Ammon's horn (tissue), 1 donor: ENCODE measurements around the gene SV2B.

ENCODE experiments used
- DNase-seq: peaks from one replicate; pipeline ENCODE4 v3.0.0-alpha.2; 2016; ENCODE audit warnings: low spot score

The SV2B gene

GRCh38 chr15:91193378-91193720 lies 93.3 kb downstream of the SV2B start:
- no peak for DNase-seq

DNA sequence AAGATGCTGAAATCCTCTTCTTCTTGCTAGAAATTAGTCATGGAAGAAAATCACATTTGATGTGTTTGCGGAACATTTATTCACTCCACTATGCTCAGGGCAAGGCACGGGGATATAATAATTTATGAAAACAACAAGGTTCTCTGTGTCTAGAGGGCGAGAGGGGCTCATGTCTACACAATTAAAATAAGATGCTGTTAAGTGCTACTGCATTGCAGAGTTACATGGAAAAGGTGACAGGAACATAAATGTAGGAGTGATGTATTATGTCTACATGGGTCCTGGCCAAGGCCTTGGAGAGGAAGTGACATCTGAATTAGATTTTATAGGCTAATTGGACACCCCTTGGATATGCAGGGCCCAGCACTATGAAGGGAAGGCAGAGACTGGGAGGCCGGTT lies 96.1 kb downstream of the SV2B start:
- DNase-seq = no peak

DNA sequence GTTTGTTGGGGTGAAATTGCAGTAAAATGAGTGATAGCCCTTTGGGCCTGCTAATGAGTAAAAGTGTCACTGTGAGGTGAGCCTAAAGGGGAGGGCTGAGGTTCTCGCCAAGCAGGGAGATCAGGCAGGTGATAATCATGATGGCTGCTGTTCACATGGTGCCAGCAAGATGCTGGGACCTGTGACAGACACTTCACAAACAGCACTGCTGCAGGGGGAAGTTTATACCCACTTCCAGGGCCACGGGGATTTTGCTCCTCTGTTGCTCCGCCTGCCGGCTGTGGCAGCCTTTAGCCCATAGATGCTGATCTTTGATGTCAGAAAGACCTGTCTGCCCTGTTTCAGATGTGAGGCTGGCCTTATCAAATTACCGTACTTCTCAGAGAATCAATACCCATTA lies 96.7 kb downstream of the SV2B start:
- DNase-seq = no peak

DNA sequence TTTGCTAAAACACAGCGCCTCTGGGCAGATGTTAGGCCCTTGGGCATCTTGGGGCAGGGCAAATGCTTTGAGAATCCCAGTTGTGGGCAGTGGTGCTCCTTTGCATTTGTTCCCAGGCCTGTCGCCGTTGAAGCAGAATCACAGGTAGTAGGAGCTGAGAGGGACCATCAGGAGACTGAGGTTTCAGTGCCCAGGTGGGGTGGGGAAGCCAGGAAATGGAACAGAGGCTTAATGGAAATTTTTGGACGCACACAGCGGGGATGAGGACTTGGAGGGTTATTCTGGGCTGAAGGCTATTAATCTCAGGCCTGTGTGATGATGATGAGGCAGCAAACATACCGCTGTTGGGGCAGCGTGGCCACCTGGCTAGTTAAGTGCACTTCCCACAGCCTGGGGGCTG lies 99.5 kb downstream of the SV2B start:
- DNase-seq = no peak

GRCh38 chr15:91200101-91200754 lies 100.2 kb downstream of the SV2B start:
- DNase-seq = no peak

DNA sequence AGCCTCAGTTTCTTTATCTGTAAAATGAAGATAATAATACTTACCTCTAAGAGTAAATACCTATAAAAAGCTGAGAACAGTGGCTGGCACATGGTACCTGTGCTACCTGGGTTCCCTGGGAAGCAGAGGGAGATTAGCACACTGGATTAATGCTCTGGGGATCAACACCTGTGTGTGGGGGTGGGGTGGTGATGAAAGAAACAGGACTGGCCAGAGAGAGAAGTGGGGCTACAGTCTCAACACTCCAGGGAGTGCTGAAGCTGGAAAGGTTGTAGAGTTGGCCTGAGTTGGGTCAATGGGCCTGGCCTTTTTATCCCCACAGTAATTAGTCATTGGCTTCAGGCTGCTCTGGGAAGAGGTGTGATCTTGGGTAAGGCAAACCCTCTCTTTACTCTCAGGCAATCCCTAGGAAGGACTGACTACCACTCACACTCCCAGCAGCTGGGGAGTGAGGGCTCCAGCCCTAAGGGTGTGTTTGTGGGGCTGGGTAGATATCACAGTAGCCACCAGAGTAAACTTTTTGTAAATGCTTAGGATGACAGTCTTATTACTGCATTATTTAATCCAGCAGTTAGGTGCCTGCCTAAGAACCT lies 102.5 kb downstream of the SV2B start:
- DNase-seq = no peak

DNA sequence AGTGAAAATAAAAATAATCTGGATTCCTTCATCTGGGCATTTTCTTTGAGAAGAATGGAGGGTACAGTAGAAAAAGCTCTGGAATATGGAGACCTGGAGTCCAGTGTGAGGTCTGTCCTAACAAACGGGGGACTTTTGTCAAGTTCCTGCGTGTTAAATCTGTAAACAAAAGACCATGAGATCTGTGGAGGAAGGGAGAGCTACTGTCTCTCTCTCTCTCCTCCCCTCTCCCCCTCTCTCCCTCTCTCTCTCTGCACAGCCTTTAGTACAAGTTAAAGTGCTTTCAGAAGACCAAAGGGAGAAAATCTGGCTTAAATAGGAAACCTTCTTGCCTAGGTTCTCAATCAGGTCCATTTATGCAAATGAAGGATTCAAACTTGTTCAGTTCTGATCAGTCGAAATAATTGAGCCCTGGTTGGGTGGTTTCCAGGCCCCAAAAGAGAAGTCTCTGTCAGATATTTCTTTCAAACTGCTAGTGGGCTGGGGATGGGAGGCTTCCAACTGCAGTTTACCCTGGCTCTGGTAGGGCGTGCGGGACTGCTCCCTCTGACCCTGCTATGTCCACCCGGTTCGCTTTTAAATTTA lies 103.7 kb downstream of the SV2B start:
- DNase-seq = no peak

- DNase-seq = peak; percentile 60
Observed at GRCh38 chr15:91208371-91208770, 108.3 kb downstream of the SV2B start.

- DNase-seq = no peak
Observed at GRCh38 chr15:91209318-91209717, 109.3 kb downstream of the SV2B start.

DNA sequence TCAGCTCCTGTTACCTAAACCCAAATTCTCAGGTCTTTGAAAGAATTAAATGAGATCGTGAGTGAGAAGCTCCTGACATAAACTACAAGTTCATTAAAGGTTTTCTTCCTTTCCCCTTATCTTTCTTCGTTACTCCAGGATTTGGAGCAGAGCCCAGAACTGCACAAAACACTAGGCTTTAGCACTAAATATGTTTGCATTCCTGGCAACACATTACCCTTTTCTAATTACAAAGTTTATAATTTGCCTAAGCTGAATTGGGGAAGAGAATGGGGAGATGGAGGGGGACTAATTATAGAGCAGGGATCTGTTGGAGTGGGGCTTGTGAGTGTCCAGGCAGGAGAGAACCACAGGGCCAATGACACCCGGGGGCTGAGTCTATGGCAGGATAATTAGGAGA lies 109.7 kb downstream of the SV2B start:
- no peak for DNase-seq

GRCh38 chr15:91214675-91215590 lies 114.9 kb downstream of the SV2B start:
- DNase-seq = no peak

DNA sequence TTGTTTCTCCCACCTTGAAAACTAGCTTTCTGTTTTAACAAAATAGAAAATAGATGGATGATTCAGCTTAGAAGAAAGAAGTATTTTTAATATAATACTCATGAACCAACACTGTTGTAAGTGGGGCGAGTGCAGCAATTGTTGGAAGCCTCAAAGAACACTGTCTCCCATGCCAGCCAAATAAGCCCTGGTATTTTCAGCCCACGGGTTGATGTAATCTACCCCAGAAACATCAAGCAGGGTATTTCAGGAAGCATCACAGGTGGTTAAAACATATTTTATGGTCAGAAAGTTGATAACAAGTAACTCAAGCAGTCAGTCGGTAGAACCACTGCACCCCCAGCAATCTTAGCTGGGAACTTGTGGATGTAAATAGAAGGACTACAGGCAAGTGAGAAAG lies 115.9 kb downstream of the SV2B start:
- DNase-seq = peak; percentile 66

DNA sequence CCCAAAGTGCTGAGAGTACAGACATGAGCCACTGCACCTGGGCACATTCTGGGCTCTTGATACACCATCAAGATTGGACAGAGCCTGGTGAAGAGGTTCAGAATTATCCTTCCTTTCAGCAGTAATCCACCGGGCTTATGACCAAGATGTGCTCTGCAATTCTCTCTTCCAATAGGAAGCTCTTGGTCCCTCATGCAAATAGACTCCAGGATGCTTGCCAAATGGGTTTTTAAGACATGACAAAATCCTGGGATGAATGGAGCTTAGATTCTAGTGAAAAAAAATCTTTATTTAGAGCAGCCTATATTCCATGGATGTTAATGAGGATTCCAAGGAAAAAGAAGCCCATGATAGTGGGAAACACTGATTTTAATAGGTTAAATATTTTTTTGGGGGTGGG lies 119.1 kb downstream of the SV2B start:
- no peak for DNase-seq

- no peak for DNase-seq
Observed at GRCh38 chr15:91222052-91222451, 122.0 kb downstream of the SV2B start.

DNA sequence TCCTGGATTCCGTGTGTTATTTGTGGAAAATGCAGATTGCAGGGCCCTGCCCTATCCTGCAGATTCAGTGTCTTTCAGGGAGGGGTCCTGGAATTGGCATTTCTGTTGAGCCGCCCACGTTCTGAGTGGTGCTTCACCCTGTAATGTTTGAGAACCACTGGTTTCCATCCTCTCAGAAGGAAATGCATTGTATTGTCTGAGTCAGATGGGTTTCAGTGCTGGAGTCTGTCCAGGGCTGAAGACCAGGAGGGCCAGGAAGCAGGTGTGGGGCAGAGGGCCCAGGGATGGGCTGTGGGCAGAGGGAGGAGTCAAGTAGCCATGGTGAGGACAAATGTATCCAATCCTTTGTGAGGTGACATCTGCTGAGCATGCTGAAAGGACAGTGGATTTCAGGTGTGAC lies 123.8 kb downstream of the SV2B start:
- no peak for DNase-seq

GRCh38 chr15:91224755-91225380 lies 124.8 kb downstream of the SV2B start:
- peak; percentile 50 for DNase-seq

GRCh38 chr15:91225741-91226140 lies 125.7 kb downstream of the SV2B start:
- DNase-seq = no peak

DNA sequence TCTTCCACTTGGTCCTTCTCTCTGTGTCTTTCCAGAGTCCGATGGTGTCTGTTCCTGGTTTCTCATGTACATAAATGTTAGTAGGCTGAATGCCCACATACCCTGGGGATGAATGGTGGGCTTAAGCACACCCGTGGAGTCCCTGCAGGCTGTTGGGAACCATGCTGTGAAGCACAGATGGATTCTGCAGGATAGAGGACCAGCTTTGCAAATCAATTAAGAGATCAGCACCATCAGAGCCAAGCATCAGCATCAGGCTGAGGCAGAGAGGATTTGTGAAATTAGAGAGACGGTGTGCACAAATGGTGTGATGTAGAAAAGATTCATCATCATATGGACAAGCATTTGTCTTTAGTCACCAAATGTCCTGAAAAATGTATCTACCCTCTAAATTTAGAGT lies 127.1 kb downstream of the SV2B start:
- peak; percentile 37 for DNase-seq

DNA sequence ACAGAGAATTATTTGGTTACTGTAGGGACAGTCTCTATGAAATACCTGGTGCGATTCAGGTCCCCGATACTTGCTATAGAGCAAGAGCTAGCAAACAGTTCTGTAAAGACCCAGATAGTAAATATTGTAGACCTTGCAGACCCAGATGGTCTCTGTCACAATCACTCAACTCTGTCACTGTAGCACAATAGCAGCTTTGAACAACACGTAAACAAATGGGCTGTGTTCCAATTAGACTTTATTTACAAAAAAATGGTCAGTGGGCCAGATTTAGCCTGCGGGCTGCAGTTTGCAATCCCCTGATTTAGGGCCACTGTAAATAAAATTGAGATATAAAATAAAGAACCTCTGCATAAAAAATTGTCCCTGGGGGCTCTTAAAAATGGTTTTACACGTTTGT lies 127.7 kb downstream of the SV2B start:
- DNase-seq = no peak

GRCh38 chr15:91228383-91228782 lies 128.3 kb downstream of the SV2B start:
- no peak for DNase-seq

- DNase-seq = no peak
Observed at GRCh38 chr15:91228890-91229289, 128.8 kb downstream of the SV2B start.

- no peak for DNase-seq
Observed at GRCh38 chr15:91231703-91232102, 131.6 kb downstream of the SV2B start.
